Epithelial cell of esophagus (primary cell): ENCODE data around the gene DRAM2.

Experiments used
- DNase-seq: peaks from one replicate; pipeline ENCODE4 v3.0.0; 2010; ENCODE audit warnings: low read depth
- H3K4me3 ChIP-seq: 2 replicates; pipeline ENCODE4 v1.5.1; 2011; ENCODE audit warnings: mild to moderate bottlenecking, low read length, control low read depth
- CTCF ChIP-seq: IDR thresholded peaks from 2 replicates; pipeline ENCODE4 v1.5.1; 2011; ENCODE audit warnings: low read depth, mild to moderate bottlenecking, low read length, control low read depth, inconsistent platforms; ENCODE audit not compliant: insufficient read depth; ENCODE audit errors: missing control alignments

Gene DRAM2

GRCh38 chr1:111157431-111157830 lies 17.5 kb upstream of the DRAM2 start:
- no peak for TF ChIP-seq CTCF
- no peak for DNase-seq
- no peak overlapping the region for H3K4me3 ChIP-seq

DNA sequence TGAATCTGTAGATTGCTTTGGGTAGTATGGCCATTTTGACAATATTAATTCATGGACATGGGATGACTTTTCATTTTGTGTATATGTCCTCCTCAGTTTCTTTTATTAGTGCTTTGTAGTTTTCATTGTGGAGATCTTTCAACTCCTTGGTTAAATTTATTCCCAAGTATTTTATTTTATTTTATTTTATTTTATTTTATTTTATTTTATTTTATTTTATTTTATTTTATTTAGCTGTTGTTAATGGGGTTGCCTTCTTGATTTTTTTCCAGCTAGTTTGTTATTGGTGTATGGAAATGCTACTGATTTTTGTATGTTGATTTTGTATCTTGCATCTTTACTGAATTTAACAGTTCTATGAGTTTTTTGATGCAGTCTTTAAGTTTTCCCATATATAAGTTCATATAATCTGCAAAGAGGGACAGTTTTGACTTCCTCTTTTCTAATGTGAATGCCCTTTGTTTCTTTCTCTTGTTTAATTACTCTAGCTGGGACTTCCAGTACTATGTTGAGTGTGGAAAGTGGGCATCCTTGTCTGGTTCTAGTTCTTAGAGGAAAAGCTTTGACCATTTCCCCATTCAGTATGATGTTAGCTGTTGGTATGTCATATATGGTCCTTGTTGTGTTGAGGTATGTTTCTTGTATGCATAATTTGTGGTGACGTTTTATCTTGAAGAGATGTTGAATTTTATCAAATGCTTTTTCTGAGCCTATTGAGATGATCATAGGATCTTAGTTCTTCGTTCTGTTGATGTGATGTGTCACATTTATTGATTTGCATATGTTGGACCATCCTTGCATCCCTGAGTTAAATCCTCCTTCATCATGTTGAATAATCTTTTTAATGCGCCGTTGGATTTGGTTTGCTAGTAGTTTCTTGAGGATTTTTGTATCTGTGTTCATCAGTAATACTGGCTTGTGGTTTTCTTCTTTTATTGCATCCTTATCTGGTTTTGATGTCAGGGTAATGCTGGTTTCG lies 14.4 kb upstream of the DRAM2 start:
- no peak overlapping the region for H3K4me3 ChIP-seq
- DNase-seq: no peak
- TF ChIP-seq CTCF: no peak

GRCh38 chr1:111151838-111152237 lies 11.9 kb upstream of the DRAM2 start:
- H3K4me3 ChIP-seq: no peak overlapping the region
- DNase-seq: no peak
- no peak for TF ChIP-seq CTCF

DNA sequence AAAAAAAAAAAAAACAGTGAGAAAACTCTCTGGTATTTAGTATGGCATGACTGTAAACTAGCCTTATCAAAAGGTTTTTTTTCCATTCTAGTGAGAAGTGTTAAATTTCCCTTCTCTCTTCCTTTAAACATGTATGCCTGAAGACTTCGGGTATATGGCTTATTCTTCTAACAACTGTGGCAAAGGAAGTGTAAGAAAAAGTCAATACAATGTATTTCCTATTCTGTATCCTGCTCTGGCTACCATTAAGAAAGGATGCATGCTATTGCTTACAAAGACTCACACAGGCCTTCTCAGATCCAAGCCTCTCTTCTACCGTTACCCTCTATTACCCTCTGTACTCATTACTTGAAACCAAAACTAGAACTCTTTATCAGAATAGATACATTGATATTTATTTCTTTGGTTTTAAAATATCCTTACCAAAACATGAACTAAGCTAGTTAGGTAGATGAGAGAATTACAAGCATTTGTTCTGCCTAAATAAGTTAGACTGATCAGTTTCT lies 8.5 kb upstream of the DRAM2 start:
- TF ChIP-seq CTCF: no peak
- H3K4me3 ChIP-seq: no peak overlapping the region
- no peak for DNase-seq

- TF ChIP-seq CTCF: no peak
- DNase-seq: no peak
These were observed 8.1 kb upstream of the DRAM2 start for GRCh38 chr1:111147948-111148347.

DNA sequence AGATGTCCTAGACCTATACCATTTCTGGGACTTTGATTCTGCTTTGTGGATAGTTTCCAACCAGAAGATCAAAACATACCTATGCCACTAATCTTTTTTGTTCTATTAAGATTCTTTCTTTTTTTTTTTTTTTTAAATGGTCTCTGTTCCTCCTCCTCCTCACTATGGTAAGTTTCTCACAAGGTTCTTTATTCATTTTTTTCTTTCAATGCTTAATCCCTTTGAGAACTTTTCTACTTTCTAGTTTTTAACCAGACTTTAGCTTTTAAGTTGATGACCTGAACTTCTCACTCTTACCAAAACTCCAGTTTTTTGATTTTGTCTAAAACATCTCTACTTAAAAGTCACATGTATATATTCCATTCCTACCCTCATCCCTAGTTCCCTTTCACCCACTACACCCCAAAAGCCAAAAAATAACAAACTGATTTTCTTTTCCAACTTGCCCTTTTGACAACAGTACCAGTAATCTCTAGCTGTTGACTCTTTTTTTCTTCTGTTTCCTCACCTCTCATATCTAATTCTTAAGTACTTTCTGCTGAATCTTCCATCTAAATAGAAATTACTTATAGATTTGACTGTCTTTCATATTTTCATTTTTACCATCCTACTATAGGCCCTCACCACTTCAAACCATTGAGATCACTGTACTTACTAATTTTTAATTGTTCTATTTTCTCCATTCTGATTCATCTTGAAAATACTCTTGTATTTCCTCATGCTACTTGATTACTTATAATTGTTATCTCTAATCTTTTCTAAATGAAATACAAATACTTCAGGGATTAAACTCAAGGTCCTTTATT lies 6.3 kb upstream of the DRAM2 start:
- no peak overlapping the region for H3K4me3 ChIP-seq

More at GRCh38 chr1:111147948-111148347, 8.1 kb upstream of the DRAM2 start:
- no peak overlapping the region for H3K4me3 ChIP-seq

More for the DNA sequence above, 6.3 kb upstream of the DRAM2 start:
- no peak for TF ChIP-seq CTCF
- DNase-seq: no peak
